Measurements from ENCODE around the gene TCN2.

Gene TCN2

DNA sequence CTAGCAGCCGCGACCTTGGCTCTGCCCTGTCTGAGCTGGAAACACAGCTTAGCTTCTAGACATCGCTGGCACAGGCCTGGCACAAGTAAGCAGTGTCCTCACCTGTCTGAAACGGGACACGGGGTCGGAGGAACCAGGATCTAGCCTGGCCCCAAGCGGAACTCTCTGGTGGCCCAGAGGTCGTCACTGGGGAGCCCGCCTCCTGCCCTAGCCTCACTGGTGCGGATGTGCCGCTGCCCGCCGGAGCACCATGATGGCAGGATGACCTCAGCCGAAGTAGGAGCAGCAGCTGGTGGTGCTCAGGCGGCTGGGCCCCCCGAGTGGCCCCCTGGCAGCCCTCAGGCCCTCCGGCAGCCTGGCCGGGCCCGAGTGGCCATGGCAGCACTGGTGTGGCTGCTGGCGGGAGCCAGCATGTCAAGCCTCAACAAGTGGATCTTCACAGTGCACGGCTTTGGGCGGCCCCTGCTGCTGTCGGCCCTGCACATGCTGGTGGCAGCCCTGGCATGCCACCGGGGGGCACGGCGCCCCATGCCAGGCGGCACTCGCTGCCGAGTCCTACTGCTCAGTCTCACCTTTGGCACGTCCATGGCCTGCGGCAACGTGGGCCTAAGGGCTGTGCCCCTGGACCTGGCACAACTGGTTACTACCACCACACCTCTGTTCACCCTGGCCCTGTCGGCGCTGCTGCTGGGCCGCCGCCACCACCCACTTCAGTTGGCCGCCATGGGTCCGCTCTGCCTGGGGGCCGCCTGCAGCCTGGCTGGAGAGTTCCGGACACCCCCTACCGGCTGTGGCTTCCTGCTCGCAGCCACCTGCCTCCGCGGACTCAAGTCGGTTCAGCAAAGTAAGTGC lies 29.5 kb downstream of the TCN2 start:
- Histone ChIP-seq H2AFZ (peak overlapping the region; percentile 86), H3K79me2 (no peaks in the 10 kb centered on the region), H3K36me3 (ENCODE audit: control insufficient read depth, insufficient read depth, low read length) (no peaks in the 10 kb centered on the region), H3K27ac (no peak overlapping the region), H3K9ac (peak overlapping the region; percentile 28), H3K4me3 (ENCODE audit: low read depth, low read length) (peak overlapping the region; percentile 63), H3K4me1 (no peaks in the 10 kb centered on the region), H3K4me2 (ENCODE audit: low read length) (peak overlapping the region; percentile 99), H3K9me3 (ENCODE audit: control insufficient read depth, low read length) (no peaks in the 10 kb centered on the region), H3K27me3 (ENCODE audit: control insufficient read depth, insufficient read depth, low read length) (no peaks in the 10 kb centered on the region)
- TF ChIP-seq, protein P1, sequence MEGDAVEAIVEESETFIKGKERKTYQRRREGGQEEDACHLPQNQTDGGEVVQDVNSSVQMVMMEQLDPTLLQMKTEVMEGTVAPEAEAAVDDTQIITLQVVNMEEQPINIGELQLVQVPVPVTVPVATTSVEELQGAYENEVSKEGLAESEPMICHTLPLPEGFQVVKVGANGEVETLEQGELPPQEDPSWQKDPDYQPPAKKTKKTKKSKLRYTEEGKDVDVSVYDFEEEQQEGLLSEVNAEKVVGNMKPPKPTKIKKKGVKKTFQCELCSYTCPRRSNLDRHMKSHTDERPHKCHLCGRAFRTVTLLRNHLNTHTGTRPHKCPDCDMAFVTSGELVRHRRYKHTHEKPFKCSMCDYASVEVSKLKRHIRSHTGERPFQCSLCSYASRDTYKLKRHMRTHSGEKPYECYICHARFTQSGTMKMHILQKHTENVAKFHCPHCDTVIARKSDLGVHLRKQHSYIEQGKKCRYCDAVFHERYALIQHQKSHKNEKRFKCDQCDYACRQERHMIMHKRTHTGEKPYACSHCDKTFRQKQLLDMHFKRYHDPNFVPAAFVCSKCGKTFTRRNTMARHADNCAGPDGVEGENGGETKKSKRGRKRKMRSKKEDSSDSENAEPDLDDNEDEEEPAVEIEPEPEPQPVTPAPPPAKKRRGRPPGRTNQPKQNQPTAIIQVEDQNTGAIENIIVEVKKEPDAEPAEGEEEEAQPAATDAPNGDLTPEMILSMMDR (IDR thresholded peaks at IDR 0.05): no peak

DNA sequence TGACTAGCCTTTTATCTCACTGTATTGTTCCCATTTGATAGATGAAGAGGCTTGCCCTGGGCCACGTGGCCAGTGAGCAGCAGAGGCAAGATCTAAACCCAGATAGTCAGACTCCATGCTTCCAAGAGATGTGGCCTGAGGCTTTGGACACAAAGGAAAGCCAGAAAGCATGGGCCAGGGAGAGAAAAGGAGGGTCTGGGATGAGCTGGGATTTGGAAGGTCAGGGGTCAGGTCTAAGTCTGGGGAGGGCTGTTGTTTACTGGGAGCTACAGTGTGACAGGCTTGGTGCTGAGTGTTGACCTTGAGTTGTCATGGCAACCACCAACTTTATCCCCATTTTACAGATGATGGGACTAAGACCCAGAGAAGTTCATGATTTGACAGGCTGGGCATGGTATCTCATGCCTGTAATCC lies 30.7 kb downstream of the TCN2 start:
- Histone ChIP-seq H3K9ac (no peak overlapping the region), H3K4me2 (ENCODE audit: low read length) (no peak overlapping the region), H3K9me3 (ENCODE audit: control insufficient read depth, low read length) (no peaks in the 10 kb centered on the region), H3K36me3 (ENCODE audit: control insufficient read depth, insufficient read depth, low read length) (no peaks in the 10 kb centered on the region), H3K27me3 (ENCODE audit: control insufficient read depth, insufficient read depth, low read length) (no peaks in the 10 kb centered on the region), H2AFZ (no peak overlapping the region), H3K79me2 (no peaks in the 10 kb centered on the region), H3K27ac (no peak overlapping the region), H3K4me3 (ENCODE audit: low read depth, low read length) (no peak overlapping the region), H3K4me1 (no peaks in the 10 kb centered on the region)
- TF ChIP-seq, protein P1 (IDR thresholded peaks at IDR 0.05): no peak

DNA sequence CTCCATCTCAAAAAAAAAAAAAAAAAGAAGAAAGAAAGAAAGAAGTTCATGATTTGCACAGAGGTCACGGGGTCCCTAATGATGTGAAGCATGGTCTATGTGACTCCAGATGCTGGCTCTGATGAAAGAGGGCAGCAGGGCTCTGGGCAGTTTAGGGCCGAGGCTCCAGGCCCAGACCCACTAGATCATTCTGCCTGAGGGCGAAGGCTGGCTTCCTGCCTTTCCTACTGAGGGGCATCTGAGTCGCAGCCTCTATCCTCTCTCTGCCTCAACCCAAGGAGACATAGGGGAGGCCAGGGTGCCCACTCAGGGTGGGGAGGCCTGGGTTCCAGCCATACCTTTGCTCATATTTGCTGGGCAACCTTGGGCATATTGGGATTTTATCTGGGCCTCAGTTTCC lies 33.4 kb downstream of the TCN2 start:
- Histone ChIP-seq H3K4me3 (ENCODE audit: low read depth, low read length) (no peak overlapping the region), H3K9ac (no peak overlapping the region), H3K27ac (no peak overlapping the region), H2AFZ (no peak overlapping the region), H3K36me3 (ENCODE audit: control insufficient read depth, insufficient read depth, low read length) (no peaks in the 10 kb centered on the region), H3K27me3 (ENCODE audit: control insufficient read depth, insufficient read depth, low read length) (no peaks in the 10 kb centered on the region), H3K9me3 (ENCODE audit: control insufficient read depth, low read length) (no peaks in the 10 kb centered on the region), H3K4me2 (ENCODE audit: low read length) (no peak overlapping the region), H3K79me2 (no peaks in the 10 kb centered on the region), H3K4me1 (no peaks in the 10 kb centered on the region)
- TF ChIP-seq, protein P1 (IDR thresholded peaks at IDR 0.05): no peak

DNA sequence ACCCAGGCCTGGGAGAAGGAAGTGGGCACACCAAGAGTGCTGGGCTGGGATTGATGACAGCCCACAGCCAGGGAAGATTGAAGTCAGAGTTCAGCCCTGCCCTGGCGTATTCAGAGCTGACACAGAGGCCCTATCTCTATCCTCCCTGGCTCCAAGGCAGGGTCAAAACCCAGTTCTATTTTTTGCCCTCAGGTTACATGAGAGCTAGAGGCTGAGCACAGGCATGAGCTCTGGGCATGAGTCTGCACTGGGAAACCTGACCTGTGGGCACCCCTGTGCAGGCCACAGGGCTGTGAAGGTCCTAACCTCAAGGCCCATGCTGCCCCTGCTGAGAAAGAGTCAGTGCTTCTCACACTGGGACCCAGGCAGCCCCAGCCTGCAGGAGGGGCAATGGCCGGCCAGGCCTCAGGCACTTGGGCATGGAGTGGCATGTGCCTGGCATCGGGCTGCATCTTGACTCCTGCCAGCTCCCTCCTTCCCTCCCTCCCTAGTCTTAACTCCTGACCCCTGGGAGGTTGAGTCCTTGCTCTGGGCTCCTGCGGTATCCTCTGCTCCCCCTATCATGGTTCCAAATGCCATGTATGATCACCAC lies 34.0 kb downstream of the TCN2 start:
- Histone ChIP-seq H3K4me2 (ENCODE audit: low read length) (no peak overlapping the region), H3K27ac (no peak overlapping the region), H3K79me2 (no peaks in the 10 kb centered on the region), H3K36me3 (ENCODE audit: control insufficient read depth, insufficient read depth, low read length) (no peaks in the 10 kb centered on the region), H3K9ac (no peak overlapping the region), H3K9me3 (ENCODE audit: control insufficient read depth, low read length) (no peaks in the 10 kb centered on the region), H2AFZ (no peak overlapping the region), H3K4me1 (no peaks in the 10 kb centered on the region), H3K27me3 (ENCODE audit: control insufficient read depth, insufficient read depth, low read length) (no peaks in the 10 kb centered on the region), H3K4me3 (ENCODE audit: low read depth, low read length) (no peak overlapping the region)
- TF ChIP-seq, protein P1 (IDR thresholded peaks at IDR 0.05): no peak

Data from parathyroid adenoma (tissue), 2 donors.